K562 (cell line): ENCODE measurements around the gene DMD. TPM values are rescaled to one million over a fixed set of nuclear protein-coding genes. Genes with fewer than 3 reads are reported as not detected.

ENCODE experiments used
- ATAC-seq: fragments of 200-7000 bp; cut with Tn5 transposase; 3 replicates; pipeline ENCODE4 v1.9.1; 2020; ENCODE audit warnings: moderate library complexity
- BruUV-seq: library from RNA; stranded (reverse); fragments of 400-500 nt; replicated peaks from 2 replicates; lab custom pipeline; 2021; lab: Mats Ljungman, UMichigan
- CTCF ChIA-PET: fragments of 300-600 bp; formaldehyde crosslinking; extraction: SDS; loops from one replicate; lab custom pipeline; 2021; ENCODE audit warnings: low intra/inter-chr PET ratio; lab: Yijun Ruan, JAX
- POLR2A ChIA-PET: fragments of 300-600, 350-650 bp; sonication (Branson Sonifier 250); formaldehyde crosslinking; extraction: SDS; loops from one replicate; lab custom pipeline; 2021; ENCODE audit warnings: antibody characterized with exemption, inconsistent platforms; lab: Yijun Ruan, JAX
- DNase-seq, 4 experiments: peaks; one replicate each; pipeline versions ENCODE4 v3.0.0 to v3.0.0-alpha.2; 2011 to 2018; ENCODE audit warnings: low spot score in 3 of 4, mixed read lengths in 3 of 4; ENCODE audit errors: extremely low read depth in 1 of 4
- FAIRE-seq: peaks from 2 replicates; lab custom pipeline; 2011; peaks lifted over from hg19 to GRCh38; lab: Jason Lieb, UNC
- H2AFZ ChIP-seq: 2 replicates; pipeline ENCODE4 v1.6.0; 2011; ENCODE audit warnings: low read depth, low read length, control low read depth, inconsistent platforms
- H3K27ac ChIP-seq: fragments of 200-600 bp; 3 replicates; pipeline ENCODE4 v1.8.0; 2011; ENCODE audit warnings: low read depth, mild to moderate bottlenecking, control low read depth, inconsistent platforms, low read length, moderate library complexity, mixed read lengths; ENCODE audit errors: extremely low read depth
- H3K27me3 ChIP-seq, 2 experiments: fragments of 300-600 bp in 1 of 2; 2 replicates in 1 of 2; 3 replicates in 1 of 2; pipeline versions ENCODE4 v1.6.0 to v1.8.0; 2011; ENCODE audit warnings: inconsistent platforms in 2 of 2, low read length in 2 of 2, mild to moderate bottlenecking in 1 of 2, mixed read lengths in 1 of 2, moderate library complexity in 1 of 2; ENCODE audit not compliant: control insufficient read depth in 2 of 2, insufficient read depth in 2 of 2
- H3K36me3 ChIP-seq: fragments of 300-600 bp; 3 replicates; pipeline ENCODE4 v1.8.0; 2011; ENCODE audit warnings: mild to moderate bottlenecking, low read length, inconsistent platforms; ENCODE audit not compliant: control insufficient read depth, insufficient read depth
- H3K4me1 ChIP-seq, 2 experiments: fragments of 200-600 bp in 1 of 2; replicated peaks in 1 of 2; 2 replicates in 1 of 2; 3 replicates in 1 of 2; pipeline versions ENCODE4 v1.5.1 to v1.8.0; 2011; ENCODE audit warnings: inconsistent platforms in 2 of 2, low read length in 2 of 2, mild to moderate bottlenecking in 1 of 2, mixed read lengths in 1 of 2, moderate library complexity in 1 of 2; ENCODE audit not compliant: control insufficient read depth in 2 of 2, insufficient read depth in 2 of 2
- H3K4me2 ChIP-seq: 2 replicates; pipeline ENCODE4 v1.6.1; 2011; ENCODE audit warnings: low read length, control low read depth, inconsistent platforms, mixed read lengths; ENCODE audit not compliant: insufficient read depth
- H3K4me3 ChIP-seq: fragments of 200-600 bp; sonication (generic), shearing (Covaris generic); 2 replicates; pipeline ENCODE4 v1.5.1; 2016; ENCODE audit warnings: control low read depth, inconsistent platforms
- H3K79me2 ChIP-seq: fragments of 200-600 bp; 3 replicates; pipeline ENCODE4 v1.8.0; 2011; ENCODE audit warnings: low read length, inconsistent platforms; ENCODE audit not compliant: control insufficient read depth, insufficient read depth
- H3K9ac ChIP-seq, 2 experiments: 2 replicates each; pipeline versions ENCODE4 v1.6.0 to v1.6.1; 2011; ENCODE audit warnings: low read depth in 2 of 2, low read length in 2 of 2, control low read depth in 1 of 2, inconsistent platforms in 1 of 2, mild to moderate bottlenecking in 1 of 2, mixed read lengths in 1 of 2; ENCODE audit not compliant: insufficient read depth in 1 of 2
- H3K9me1 ChIP-seq: one replicate; pipeline ENCODE4 v1.6.0; 2011; ENCODE audit warnings: inconsistent platforms, mild to moderate bottlenecking, low read length, moderate library complexity; ENCODE audit not compliant: control insufficient read depth, insufficient read depth
- H3K9me3 ChIP-seq: replicated peaks from 2 replicates; pipeline ENCODE4 v1.5.1; 2011; ENCODE audit warnings: low read depth, low read length, inconsistent platforms; ENCODE audit not compliant: control insufficient read depth, insufficient read depth
- H4K20me1 ChIP-seq: replicated peaks from 2 replicates; pipeline ENCODE4 v1.6.1; 2011; ENCODE audit warnings: low read length, inconsistent platforms, mixed read lengths; ENCODE audit not compliant: control insufficient read depth, insufficient read depth
- ETV6 ChIP-seq, 3 experiments: fragments of 150-350 bp in 1 of 3; sonication (generic) in 1 of 3; formaldehyde crosslinking in 1 of 3; IDR thresholded peaks; 2 replicates each; pipeline versions ENCODE4 v1.6.1 to v1.8.0; 2014 to 2022; ENCODE audit warnings: borderline replicate concordance in 2 of 3, low read depth in 2 of 3, antibody characterized with exemption in 1 of 3, low read length in 1 of 3, mild to moderate bottlenecking in 1 of 3, missing genetic modification reagents in 1 of 3
- GMEB1 ChIP-seq: fragments of 250-450 bp; sonication (Bioruptor Pico); IDR thresholded peaks from 2 replicates; pipeline ENCODE4 v1.4.0; 2020; ENCODE audit warnings: mild to moderate bottlenecking
- HDAC2 ChIP-seq: fragments of 450-650 bp; IDR thresholded peaks from 2 replicates; pipeline ENCODE4 v1.6.1; 2016; ENCODE audit warnings: mild to moderate bottlenecking
- PHTF2 ChIP-seq: fragments of 250-450 bp; sonication (Bioruptor Pico); IDR thresholded peaks from 2 replicates; pipeline ENCODE4 v1.5.0; 2021; ENCODE audit warnings: mild to moderate bottlenecking
- TCF15 ChIP-seq: fragments of 250-450 bp; sonication (Bioruptor Pico); IDR thresholded peaks from 2 replicates; pipeline ENCODE4 v1.8.0; 2022; ENCODE audit warnings: moderate library complexity, mild to moderate bottlenecking, inconsistent platforms
- WGBS: fragments of 100-300 bp; shearing (Covaris generic); methylation state at CpG from one replicate; pipeline ENCODE4 v1.1.6; 2016; ENCODE audit warnings: low coverage, mixed read lengths; ENCODE audit not compliant: insufficient coverage; ENCODE audit errors: missing lambda C conversion rate; 5-methylcytosine and 5-hydroxymethylcytosine counted together
- in situ Hi-C: fragments of 300-500 bp; cut with MboI; formaldehyde crosslinking; loops from 4 replicates; pipeline ENCODE4 v1.15.0; 2018; ENCODE audit warnings: inconsistent platforms, mixed read lengths
- intact Hi-C: fragments of 100-400 bp; cut with micrococcal nuclease; formaldehyde crosslinking; loops from 2 replicates; pipeline ENCODE4 v1.14.2; 2022
- polyA plus RNA-seq, 8 experiments: library from polyadenylated mRNA; depleted of rRNA in 4 of 8; stranded (reverse) in 5 of 8; unstranded in 3 of 8; fragments of >200 nt; fragmentation: Nextera tagmentation in 2 of 8; fragmentation: Illumina TruSeq in 1 of 8; extraction: Ambion mirVana in 2 of 8; extraction: Trizol in 1 of 8; gene quantifications; 2 replicates each; pipeline versions ENCODE4 v1.2.1 to v1.2.3, GENCODE V29; 2011 to 2014; ENCODE audit warnings: inconsistent platforms in 1 of 8, missing spikeins in 1 of 8
- total RNA-seq, 7 experiments: library from RNA; depleted of rRNA in 6 of 7; stranded (reverse); fragments of >200 nt in 6 of 7; fragmentation: Illumina TruSeq in 2 of 7; extraction: Trizol in 2 of 7; gene quantifications; 2 replicates each; pipeline versions ENCODE4 v1.2.1 to v1.2.3, GENCODE V29; 2011 to 2021; ENCODE audit warnings: low replicate concordance in 1 of 7

Gene DMD
- total and polyA plus RNA-seq, 9 of the 15 experiments (the other 6 are each of a cell fraction or from before 2014, with no cell fraction given): 3.8 to 20.4 (median 11.4) TPM

- no peak overlapping the region for H3K9ac ChIP-seq
- no TSS peak for BruUV-seq
- TF ChIP-seq GMEB1 (CRISPR knock-in tag): no peak
- TF ChIP-seq ETV6 (IDR thresholded peaks at IDR 0.05; ENCODE audit: borderline replicate concordance in 1 of 2, low read depth in 2 of 2, low read length in 1 of 2): no peak
- no peak for TF ChIP-seq ETV6 (CRISPR knock-in tag; IDR thresholded peaks at IDR 0.05; ENCODE audit: borderline replicate concordance)
- no peak for TF ChIP-seq HDAC2
- no peak for TF ChIP-seq PHTF2 (CRISPR knock-in tag)
- no peak for TF ChIP-seq TCF15 (CRISPR knock-in tag)
- CTCF ChIA-PET: no interaction called here
- in situ Hi-C loops: no loop called here
- FAIRE-seq (no peak), ATAC-seq (no peak), DNase-seq (no peak)
- no peaks in the 10 kb centered on the region for H3K79me2 ChIP-seq
- no peaks in the 10 kb centered on the region for H3K9me3 ChIP-seq
- H3K27me3 ChIP-seq: no peaks in the 10 kb centered on the region
- no peaks in the 10 kb centered on the region for H4K20me1 ChIP-seq
- H3K4me2 ChIP-seq: no peak overlapping the region
- H3K27ac ChIP-seq: no peak overlapping the region
- WGBS: 7% methylated on average over 6 of the region's 6 CpGs
- no peak overlapping the region for H3K4me3 ChIP-seq
- POLR2A ChIA-PET: no interaction called here
- H3K36me3 ChIP-seq: no peaks in the 10 kb centered on the region
- intact Hi-C loops: no loop called here
- H2AFZ ChIP-seq: no peak overlapping the region
- no peaks in the 10 kb centered on the region for H3K4me1 ChIP-seq
- H3K9me1 ChIP-seq: no peaks in the 10 kb centered on the region
Measured at GRCh38 chrX:32016195-32016594, 1195.2 kb downstream of the DMD start.
